H1 (cell line): Measurements from ENCODE around the gene AGAP1. TPM values are rescaled to one million over a fixed set of nuclear protein-coding genes. Genes with fewer than 3 reads are reported as not detected.

Experiments
- CEBPB ChIP-seq: IDR thresholded peaks from 2 replicates; pipeline ENCODE4 v1.6.1; 2012; ENCODE audit warnings: low read depth, low read length
- HDAC6 ChIP-seq: IDR thresholded peaks from one replicate; pipeline ENCODE4 v1.7.1; 2012; ENCODE audit warnings: low read depth, mild to moderate bottlenecking, inconsistent platforms, low read length, moderate library complexity
- KDM1A ChIP-seq: fragments of 200-600, 300-600 bp; sonication (generic); IDR thresholded peaks from 2 replicates; pipeline ENCODE4 v1.7.1; 2016; ENCODE audit warnings: mild to moderate bottlenecking, low read length, borderline replicate concordance
- MAFK ChIP-seq: IDR thresholded peaks from 2 replicates; pipeline ENCODE4 v1.6.1; 2012; ENCODE audit warnings: low read depth, mild to moderate bottlenecking, improper control_type of control experiment, low read length
- RBBP5 ChIP-seq: IDR thresholded peaks from 2 replicates; pipeline ENCODE4 v1.7.1; 2012; ENCODE audit warnings: low read depth, mild to moderate bottlenecking, inconsistent platforms, low read length, moderate library complexity, borderline replicate concordance
- TAF7 ChIP-seq: optimal IDR thresholded peaks from 2 replicates; pipeline ENCODE3; 2011; ENCODE audit warnings: low read depth, mild to moderate bottlenecking, inconsistent platforms, low read length, moderate library complexity, borderline replicate concordance
- polyA plus RNA-seq, 7 experiments: library from polyadenylated mRNA; depleted of rRNA in 3 of 7; stranded (reverse) in 5 of 7; unstranded in 2 of 7; fragments of >200 nt in 5 of 7; fragments of 200-250 nt in 2 of 7; gene quantifications; 1 replicate in 5 of 7; 2 replicates in 1 of 7; 4 replicates in 1 of 7; pipeline versions ENCODE4 v1.2.1 to v1.2.3, GENCODE V29; 2011 to 2013; ENCODE audit warnings: missing spikeins in 2 of 7, mixed read lengths in 2 of 7
- total RNA-seq: library from RNA; stranded (reverse); fragmentation: NEBNext Ultra II Directional; extraction: Animal tissue kit (Norgen Biotek cat#: 25700); gene quantifications from 2 replicates; pipeline ENCODE4 v1.2.1, GENCODE V29; 2021
- TF ChIP-seq, protein P1 (sequence below): IDR thresholded peaks from 2 replicates; pipeline ENCODE4 v1.6.1; 2011; ENCODE audit warnings: low read depth, mild to moderate bottlenecking, low read length; ENCODE audit not compliant: insufficient read depth

The AGAP1 gene
- total and polyA plus RNA-seq, 2 of the 8 experiments (the other 6 are each of a cell fraction or from before 2014, with no cell fraction given): 18.1 to 39.4 TPM

DNA sequence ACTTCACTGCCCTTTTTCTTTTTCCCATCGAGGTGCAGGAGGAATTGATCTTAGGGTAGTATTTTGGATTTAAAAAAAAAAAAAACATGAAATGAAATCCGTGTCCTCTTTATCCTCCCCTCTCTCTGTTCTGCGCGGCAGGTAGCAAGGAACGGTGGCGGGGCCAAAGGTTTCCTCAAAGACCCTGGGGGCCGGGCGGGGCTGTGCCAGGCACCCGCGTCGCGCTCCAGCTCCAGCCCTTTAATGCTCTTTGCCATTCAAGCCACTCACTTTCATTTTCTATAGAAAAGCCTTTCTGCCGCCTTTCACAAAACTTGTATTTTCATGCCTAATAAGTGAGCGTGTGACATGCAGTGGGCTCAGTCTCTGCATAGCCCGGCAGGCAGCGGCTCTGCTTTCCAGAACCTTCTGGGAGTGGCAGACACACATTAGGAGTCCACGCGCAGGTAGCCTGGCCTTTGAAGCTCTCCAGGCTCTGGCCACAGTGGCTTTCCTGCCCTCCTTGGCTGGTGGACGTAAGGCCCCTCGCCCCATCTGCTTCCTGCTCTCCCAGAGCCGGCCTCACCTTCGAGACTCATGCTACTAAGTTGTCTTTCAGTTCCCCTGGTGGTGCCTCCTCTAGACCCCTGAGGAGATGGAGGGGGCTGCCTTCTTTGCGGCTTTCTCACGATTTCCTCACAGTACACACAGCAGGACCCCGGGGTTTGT is 41.7 kb downstream of the AGAP1 start (continued):
- no peak for TF ChIP-seq KDM1A
- TF ChIP-seq CEBPB: no peak
- TF ChIP-seq RBBP5: no peak
- TF ChIP-seq, protein P1, sequence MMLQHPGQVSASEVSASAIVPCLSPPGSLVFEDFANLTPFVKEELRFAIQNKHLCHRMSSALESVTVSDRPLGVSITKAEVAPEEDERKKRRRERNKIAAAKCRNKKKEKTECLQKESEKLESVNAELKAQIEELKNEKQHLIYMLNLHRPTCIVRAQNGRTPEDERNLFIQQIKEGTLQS: no peak
- no peak for TF ChIP-seq TAF7
- TF ChIP-seq MAFK: no peak
- TF ChIP-seq HDAC6: no peak
